Stimulated activated CD8-positive, alpha-beta memory T cell treated with anti-CD3 and anti-CD28 coated beads, Interleukin-7, amount 100 ng/mL, for 24 hours (primary cell): ENCODE data around the gene TM9SF4.

Experiments
- DNase-seq: peaks from one replicate; pipeline ENCODE4 v3.0.0-alpha.2; 2020; ENCODE audit warnings: low read depth

Gene TM9SF4

DNA sequence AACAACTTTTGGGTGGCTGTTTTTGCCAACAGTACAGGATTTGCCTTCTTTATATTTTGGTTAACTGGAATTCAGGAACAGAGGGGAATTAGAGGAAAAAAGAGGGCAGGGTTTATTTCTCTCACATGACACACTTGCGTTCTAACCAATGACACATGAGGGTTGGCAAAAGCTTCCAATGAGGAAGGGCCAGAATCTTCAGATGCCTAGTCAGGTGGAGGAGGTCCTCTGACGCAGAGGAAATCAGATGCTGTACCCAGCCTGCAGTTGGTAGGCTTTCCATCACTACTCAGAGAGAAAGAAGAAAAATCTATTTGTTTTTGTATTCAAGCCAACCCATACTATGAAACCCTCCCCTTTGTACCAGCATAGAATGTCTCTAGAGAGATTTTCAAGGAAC lies 20.8 kb downstream of the TM9SF4 start:
- DNase-seq: no peak

DNA sequence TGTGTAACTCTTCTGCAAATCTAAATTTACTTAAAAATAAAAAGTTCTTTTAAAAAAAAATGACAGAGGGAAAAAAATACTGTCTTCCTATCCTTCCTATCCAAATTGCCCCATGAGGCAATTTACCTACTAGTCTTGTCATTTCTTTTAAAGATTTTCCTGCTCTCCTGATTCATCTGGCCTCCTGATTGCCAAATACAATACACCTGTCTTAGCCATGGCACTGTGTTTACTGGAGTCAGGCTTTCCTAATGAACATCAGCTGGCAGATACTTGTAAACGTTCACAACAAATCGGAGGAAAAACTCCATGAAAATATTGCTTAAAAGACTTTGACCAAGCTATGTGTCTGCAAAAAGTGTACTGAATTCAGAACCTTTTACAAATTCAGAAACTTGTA lies 21.5 kb downstream of the TM9SF4 start:
- no peak for DNase-seq

DNA sequence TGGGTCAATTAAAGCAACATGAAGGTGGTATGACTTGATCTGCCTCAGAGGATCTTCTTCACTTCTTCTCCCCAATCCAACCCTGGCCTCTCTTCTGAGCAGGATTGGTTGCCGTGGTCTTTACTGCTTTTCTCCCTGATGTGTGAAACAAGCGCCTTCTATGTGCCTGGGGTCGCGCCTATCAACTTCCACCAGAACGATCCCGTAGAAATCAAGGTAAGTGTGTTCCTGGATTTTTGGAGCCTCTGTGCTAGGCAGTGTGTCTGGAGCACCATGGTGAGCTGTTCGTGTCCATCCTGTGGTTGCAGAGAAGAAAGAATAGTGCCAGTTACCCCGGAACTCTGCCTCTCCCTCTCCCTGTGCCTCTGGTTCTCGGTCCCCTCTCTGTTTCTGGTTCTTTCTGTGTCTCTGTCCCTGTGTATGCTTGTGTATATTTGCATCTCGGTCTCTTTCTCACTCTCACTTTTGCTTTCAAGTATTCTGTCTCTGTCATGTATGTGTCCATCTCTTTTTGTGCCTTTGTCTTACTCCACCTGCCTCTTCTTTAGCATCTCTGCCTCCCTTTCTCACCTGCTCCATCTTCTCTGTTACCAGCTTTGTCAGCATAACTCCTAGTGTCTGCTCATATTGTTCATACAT lies 23.5 kb downstream of the TM9SF4 start:
- DNase-seq: no peak

DNA sequence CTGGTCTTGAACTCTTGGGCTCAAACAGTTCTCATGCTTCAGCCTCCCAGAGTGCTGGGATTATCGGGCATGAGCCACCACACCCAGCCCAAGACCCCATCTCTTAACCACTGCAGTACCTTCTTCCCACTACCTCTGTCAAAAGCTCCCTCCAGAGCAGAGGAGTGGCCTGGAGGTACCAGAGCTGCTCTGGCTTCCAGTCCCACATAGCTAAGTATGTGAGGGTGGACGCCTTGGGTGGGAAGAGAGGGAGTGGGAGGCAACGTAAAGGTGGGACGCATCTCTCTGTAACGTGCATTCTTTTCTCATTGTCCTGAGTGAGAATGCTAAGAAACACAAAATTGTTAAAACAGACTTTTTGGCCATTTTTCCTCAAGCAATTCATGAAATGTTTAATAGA lies 24.5 kb downstream of the TM9SF4 start:
- no peak for DNase-seq

DNA sequence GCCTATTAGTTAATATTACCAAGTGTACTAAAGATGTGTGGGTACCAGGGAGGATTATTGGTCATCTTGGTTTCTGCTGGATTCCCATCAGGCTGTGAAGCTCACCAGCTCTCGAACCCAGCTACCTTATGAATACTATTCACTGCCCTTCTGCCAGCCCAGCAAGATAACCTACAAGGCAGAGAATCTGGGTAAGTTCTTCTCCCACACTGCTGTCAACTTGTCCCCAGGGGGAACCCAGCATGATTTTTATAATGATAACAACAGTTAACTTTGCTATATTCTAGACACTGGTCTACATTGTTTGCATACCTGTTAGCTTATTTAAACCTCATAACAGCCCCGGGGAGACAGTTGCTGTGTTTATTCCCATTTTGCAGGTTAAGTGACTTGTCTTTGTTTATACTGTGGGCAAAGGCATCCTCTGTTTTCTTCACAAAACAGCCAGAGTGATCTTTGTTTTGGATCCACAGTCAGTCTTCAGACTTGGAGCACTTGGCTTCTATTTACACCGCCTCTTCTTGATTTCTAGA lies 26.5 kb downstream of the TM9SF4 start:
- no peak for DNase-seq

DNA sequence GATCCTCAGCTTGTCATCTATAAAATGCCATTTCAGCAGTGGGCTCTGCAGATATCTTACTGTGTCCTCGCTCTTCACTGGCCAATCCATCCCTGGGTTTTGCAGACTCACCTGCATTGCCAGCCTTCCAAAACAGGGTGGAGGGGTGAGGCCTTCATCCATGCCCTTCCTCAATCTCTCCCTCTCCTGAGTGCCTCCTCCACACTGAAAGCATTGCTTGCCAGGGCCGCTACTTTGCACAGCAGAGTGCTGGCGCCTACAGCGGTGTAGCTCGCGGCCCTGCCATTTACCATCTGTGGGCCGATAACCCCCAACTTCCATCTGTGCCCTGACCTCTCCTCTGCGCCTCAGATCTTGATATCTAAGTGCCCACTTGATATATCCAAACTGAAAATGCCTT lies 29.4 kb downstream of the TM9SF4 start:
- DNase-seq: no peak

DNA sequence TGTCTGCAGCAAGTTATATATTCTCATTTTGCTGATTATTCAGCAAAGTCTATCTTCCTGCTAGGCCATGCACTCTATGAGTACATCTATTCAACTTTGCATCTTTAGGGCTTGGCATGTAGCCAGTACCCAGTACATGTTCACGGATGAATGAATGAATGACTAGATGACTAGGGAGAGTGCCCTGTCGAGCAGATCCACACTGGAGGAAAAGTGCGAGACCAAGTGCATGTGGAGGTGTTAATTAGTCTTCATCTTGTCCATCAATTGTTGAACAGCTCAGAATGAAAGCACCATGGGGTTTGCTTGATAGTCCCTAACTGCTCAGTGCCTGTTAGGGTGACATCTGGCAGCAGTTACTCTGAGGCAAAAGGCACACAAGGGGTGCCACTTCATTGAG lies 30.4 kb downstream of the TM9SF4 start:
- no peak for DNase-seq

DNA sequence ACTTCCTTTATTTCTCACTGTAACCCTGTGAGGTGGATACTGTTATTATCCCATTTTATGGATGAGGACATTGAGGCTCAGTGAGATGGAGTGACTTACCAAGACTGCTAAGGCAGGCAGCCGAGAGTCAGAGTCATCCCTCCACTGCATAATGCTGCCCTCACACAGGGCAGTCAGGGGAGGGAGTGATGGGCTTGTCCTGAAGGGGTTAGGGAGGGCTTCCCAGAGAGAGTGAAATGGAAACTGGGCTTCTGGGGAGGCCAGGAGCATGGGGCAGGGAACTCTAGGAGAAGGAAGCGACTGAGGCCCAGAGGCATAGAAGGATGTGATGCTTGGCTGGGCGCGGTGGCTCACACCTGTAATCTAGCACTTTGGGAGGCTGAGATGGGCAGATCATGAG lies 31.1 kb downstream of the TM9SF4 start:
- DNase-seq: no peak

DNA sequence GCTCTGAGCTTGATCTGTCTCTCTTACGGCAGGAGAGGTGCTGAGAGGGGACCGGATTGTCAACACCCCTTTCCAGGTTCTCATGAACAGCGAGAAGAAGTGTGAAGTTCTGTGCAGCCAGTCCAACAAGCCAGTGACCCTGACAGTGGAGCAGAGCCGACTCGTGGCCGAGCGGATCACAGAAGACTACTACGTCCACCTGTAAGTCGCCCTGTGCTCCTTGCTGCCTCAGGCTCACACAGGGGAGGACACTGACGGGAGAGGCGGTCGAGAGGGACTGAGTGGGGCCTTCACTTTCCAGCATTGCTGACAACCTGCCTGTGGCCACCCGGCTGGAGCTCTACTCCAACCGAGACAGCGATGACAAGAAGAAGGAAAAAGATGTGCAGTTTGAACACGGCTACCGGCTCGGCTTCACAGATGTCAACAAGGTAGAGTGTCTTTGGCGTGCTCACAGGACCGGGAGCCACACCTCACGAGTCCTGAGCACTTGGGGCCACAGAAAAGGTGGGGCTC lies 32.0 kb downstream of the TM9SF4 start:
- no peak for DNase-seq

DNA sequence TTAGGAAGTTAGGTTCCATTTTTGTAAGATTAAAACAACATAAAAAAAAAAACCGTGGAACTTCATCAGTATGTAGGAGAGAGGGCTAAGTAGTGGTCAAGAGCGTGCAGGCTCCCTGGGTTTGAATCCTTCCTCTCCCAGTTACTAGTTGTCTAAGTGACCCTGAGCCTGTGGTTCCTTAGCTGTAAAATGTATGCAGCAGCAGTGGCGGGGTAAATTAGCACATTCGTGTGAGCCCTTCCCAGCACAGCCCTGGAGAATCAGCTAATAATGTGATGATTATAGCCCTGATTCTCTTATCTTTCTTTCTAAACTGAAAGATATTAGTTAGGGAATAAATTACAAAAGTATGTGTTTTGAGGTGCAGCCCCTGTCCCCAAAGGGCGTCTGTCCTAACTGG lies 32.6 kb downstream of the TM9SF4 start:
- DNase-seq: no peak

DNA sequence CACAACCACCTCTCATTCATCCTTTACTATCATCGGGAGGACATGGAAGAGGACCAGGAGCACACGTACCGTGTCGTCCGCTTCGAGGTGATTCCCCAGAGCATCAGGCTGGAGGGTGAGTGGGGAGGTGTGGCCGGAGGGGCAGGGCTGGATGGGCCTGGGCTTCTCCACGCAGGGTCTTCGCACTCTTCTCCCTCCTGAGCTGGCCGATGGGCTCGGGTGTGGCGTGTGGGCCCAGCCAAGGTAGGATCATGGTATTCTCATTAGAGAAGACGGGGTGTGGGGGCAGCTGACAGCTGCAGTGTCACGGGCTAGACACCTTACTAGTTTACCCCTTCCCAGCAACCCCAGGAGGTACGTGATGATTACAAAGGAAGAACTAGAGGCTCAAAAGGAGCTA lies 33.5 kb downstream of the TM9SF4 start:
- DNase-seq: no peak

DNA sequence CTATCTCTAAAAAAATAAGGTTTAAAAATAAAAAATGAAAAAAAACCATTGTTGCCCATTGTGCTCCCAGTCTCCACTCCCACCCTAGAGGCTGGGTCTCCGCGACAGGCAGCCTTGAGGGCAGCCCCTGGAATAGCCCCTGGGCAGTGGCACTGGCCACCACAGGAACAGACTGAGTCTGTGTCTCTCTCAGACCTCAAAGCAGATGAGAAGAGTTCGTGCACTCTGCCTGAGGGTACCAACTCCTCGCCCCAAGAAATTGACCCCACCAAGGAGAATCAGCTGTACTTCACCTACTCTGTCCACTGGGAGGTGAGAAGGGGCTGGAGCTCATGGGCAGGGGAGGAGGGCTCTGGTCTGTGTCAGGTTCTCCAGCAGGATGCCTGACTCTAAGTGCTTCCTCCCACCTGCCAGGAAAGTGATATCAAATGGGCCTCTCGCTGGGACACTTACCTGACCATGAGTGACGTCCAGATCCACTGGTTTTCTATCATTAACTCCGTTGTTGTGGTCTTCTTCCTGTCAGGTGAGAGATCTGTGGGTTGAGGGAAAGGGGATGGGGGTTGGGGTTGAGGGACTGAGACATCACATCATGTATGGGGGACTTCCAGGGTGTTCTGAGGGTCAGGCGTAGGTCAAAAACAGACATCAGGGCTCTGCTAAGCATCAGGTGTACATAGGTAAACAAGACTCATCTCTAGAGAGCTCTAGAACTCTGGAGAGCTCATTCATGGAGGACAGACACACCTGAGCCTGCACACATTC lies 35.6 kb downstream of the TM9SF4 start:
- no peak for DNase-seq

DNA sequence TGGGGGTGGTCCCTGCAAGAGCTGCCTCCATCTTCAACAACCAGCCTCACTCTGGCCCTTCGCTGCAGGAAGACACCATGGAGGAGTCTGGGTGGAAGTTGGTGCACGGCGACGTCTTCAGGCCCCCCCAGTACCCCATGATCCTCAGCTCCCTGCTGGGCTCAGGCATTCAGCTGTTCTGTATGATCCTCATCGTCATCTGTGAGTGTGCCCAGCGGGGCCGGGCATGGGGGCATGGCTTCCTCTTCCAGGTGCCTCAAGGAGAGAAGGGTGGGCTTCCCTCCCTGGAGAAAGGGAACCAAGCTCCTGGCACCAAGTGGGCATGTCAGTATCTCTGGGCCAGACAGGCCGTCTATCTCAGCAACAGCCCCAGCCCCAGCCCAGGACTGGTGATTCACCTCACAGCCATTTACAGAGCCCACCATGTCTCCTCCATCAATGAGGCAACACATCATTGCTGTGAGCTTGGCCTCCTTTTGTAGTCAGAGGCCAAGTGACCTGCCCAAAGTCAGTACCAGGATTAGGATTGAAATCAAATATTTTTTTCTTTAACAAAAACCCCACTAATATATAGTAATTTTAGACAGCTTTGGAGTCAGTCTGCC lies 40.2 kb downstream of the TM9SF4 start:
- no peak for DNase-seq

DNA sequence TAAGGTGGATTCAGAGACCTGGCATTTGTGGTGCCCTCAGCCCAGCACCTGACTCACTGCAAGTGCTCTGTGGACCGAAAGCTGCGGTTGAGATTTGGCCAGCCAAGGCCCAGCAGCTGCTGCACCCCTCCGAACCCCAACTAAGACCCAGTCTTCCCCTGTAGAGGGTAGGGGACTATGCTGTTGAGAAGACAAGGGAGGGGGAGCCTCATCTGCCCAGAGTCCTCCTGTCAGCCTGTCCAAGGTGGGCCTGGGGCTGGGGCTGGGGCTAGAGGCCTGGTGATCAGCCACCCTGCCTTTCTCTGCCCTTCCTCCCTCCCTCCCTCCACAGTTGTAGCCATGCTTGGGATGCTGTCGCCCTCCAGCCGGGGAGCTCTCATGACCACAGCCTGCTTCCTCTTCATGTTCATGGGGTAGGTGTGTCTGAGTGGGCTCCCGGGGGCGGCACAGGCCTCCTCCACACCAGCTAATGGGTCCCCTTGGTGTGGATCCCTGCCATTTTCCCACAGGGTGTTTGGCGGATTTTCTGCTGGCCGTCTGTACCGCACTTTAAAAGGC lies 40.9 kb downstream of the TM9SF4 start:
- DNase-seq: no peak

DNA sequence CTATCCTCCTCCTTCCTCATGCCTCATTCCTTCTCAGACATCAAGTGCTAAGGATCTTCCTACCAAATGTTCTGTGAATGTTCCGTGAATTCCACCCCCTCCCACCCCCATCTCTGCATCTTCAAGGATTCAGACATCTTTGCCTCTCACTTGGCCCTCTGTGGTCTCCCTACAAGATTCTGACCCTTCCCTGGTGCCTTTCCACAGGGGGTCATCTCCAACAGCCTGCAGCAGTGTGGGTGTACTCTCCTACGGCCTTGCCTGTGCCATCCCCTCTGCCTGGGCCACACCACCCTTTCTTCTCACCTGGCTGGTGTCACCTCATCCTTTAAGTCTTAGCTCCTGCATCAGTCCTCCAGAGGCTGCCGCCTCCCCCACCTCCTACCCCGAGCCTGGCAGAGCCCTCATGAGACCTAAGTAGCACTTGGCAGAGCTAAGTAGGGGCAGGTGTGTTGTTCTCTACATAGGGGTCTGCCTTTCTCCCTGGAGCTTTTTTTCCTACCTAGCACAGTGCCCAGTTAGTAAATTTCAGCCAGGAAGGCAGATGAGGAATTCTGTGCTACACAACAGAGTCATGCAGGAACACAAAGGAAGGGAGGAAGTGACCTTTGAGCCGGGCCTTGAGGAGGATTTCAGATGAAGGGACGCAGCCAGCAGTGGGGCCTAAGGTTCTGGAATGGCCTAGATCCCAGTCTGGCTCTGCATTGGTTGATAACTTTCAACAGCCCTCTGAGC lies 43.1 kb downstream of the TM9SF4 start:
- no peak for DNase-seq

DNA sequence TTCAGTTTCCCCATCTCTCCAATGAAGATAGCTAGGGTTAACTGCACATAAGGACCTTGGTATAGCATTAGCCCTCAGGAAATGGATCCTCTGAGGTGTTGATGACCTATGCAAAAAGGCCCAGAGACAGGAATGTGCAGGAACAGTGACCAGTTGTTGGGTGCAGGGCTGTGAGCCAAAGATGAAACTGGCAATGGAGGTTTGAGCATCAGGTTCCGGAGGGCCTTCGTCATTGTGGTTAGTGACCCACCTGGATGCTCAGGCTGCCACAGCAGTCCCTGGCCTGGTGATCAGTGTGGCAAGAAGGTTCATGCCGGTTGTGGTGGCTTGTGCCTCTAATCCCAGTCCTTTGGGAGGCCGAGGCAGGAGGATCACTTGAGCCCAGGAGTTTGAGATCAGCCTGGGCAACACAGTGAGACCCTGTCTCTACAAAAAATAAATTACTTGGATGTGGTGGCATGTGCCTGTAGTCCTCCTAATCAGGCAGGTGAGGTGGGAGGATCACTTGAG lies 43.7 kb downstream of the TM9SF4 start:
- no peak for DNase-seq

DNA sequence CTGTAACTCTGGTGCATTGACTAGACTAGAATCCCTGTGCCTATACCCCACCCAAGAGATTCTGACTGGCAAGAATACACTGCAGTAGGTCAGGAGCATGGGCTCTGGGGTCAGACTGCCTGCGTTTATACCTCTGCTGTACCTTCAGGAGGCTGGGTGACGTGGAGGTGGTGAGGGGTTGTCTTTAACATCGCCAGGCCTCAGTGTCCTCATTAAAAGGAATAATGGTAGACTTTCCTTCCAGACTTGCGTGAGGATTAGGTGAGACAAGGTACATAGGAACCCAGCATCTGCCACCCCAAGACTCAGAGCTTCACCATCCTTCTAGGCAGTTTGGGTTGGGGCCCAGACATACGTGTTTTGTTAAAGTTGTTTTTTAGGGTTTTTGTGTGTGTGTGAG lies 44.3 kb downstream of the TM9SF4 start:
- no peak for DNase-seq

DNA sequence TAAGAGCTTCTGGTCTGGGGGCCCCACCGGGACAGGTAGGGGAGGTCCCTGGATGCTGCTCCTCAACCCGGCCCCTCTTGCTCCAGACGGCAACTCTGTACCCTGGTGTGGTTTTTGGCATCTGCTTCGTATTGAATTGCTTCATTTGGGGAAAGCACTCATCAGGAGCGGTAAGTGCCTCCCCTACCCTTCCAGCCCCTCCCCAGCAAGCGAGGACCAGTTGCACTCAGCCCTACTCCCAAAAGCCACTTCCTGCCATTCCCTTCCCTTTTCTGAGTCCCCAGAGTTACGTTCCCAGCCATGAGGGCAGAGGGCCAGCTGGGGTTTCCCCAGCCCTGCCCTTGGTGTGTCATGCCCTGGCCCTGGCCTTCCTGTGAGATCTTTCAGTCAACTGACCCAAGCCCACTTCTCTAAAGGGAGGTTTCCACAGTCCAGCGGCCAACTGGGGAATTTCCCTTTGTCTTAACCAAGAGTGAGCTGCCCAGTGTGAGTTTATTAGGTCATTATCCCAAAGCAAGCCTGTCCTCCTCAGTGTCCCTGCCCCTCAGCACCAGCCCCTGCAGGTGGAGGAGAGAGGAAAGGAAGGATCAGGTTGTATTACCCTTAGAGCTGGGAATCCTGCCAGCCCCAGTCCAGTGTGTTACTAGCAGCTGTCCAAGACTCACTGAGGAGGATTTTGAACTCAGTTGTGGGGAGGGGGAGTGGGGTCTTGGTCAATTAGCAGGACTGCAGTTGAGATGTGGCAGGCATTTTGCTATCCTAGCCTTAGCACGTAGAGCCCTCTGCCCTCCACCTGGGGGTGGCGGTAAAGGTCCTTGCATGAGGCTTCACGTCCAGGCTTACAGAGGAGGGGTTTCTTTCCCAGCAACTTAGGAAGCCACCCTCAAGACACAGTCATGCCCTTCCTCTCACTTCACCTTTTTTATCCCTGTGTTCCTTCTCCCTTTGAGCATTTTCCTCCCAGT lies 45.8 kb downstream of the TM9SF4 start:
- DNase-seq: no peak

DNA sequence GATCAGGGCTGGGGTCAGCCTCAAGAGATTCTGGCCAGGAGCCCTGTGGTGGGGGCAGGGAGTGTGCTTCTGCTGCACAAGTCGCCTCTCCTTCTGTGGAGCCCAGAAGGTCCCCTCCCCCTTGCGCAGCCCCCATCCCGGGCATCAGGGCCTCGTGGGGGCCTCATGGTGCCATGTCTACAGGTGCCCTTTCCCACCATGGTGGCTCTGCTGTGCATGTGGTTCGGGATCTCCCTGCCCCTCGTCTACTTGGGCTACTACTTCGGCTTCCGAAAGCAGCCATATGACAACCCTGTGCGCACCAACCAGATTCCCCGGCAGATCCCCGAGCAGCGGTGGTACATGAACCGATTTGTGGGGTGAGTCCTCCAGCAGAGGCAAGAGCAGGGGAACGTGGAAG lies 48.1 kb downstream of the TM9SF4 start:
- DNase-seq: no peak

DNA sequence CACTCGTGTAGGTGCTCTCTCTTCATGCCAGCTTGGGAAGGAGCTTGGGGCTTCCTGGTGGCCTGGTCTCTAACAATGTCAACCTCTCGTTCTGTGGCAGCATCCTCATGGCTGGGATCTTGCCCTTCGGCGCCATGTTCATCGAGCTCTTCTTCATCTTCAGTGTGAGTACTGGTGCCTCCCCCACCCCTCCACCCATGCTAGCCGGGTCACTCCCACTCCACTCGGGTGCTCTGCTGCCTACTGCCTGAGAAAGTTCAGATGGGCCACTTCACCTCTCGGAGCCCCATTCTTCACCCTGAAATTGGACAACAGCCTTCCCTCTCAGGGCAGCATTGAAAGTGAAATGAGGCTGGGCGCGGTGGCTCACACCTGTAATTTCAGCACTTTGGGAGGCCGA lies 48.8 kb downstream of the TM9SF4 start:
- no peak for DNase-seq
